Muscle layer of colon (tissue), 2 donors: Measurements from ENCODE around the gene ZNF839.
A peak's percentile ranks its signal among the peaks of the same experiment; 100 is the strongest.

Experiments used
- H3K27ac ChIP-seq: one replicate; pipeline ENCODE4 v1.7.0; 2013; ENCODE audit warnings: low read depth, mild to moderate bottlenecking, low read length, moderate library complexity
- H3K27me3 ChIP-seq, 2 donors: one replicate each; pipeline ENCODE4 v1.7.0; 2013; ENCODE audit warnings: low read length in 2 of 2, mild to moderate bottlenecking in 2 of 2; ENCODE audit not compliant: insufficient read depth in 2 of 2, control insufficient read depth in 1 of 2
- H3K36me3 ChIP-seq: one replicate; pipeline ENCODE4 v1.7.0; 2013; ENCODE audit warnings: mild to moderate bottlenecking, low read length; ENCODE audit not compliant: insufficient read depth
- H3K4me1 ChIP-seq: one replicate; pipeline ENCODE4 v1.7.0; 2013; ENCODE audit warnings: mild to moderate bottlenecking, low read length; ENCODE audit not compliant: insufficient read depth
- H3K4me3 ChIP-seq, 2 donors: one replicate each; pipeline ENCODE4 v1.7.0; 2013; ENCODE audit warnings: low read length in 2 of 2, low read depth in 1 of 2, mild to moderate bottlenecking in 1 of 2, moderate library complexity in 1 of 2
- H3K9ac ChIP-seq: one replicate; pipeline ENCODE4 v1.7.0; 2013; ENCODE audit warnings: low read length
- H3K9me3 ChIP-seq: one replicate; pipeline ENCODE4 v1.7.0; 2013; ENCODE audit warnings: mild to moderate bottlenecking, low read length
- donor health status: abdominal sarcoma.
- donor health status: Adenocarcinoma of cecum.

Gene ZNF839

GRCh38 chr14:102319351-102320032, at the start of gene ZNF839:
ZNF839 (plus strand) TSS chr14:102319746; CDS start chr14:102319766, 20 bp downstream.
- Histone ChIP-seq H3K9ac (peak within 1 kb of the TSS; percentile 94), H3K4me3 (peak within 1 kb of the TSS; percentile 73 to 80), H3K9me3 (no peaks in the 10 kb centered on the region), H3K27ac (peak within 1 kb of the TSS; percentile 87), H3K4me1 (peaks cover 13% of the 10 kb centered on the region), H3K27me3 (no peaks in the 10 kb centered on the region), H3K36me3 (no peaks in the 10 kb centered on the region)

GRCh38 chr14:102272392-102272791, 47.2 kb upstream of the ZNF839 start:
- Histone ChIP-seq H3K27ac (no peak overlapping the region), H3K4me3 (no peak overlapping the region), H3K36me3 (no peaks in the 10 kb centered on the region), H3K4me1 (no peaks in the 10 kb centered on the region), H3K27me3 (no peaks in the 10 kb centered on the region), H3K9me3 (no peaks in the 10 kb centered on the region), H3K9ac (no peak overlapping the region)

- no peaks in the 10 kb centered on the region for H3K9me3 ChIP-seq
- H3K27ac ChIP-seq, result no peak overlapping the region
- peaks cover 10% of the 10 kb centered on the region for H3K4me1 ChIP-seq
- no peaks in the 10 kb centered on the region for H3K27me3 ChIP-seq
- no peak overlapping the region for H3K4me3 ChIP-seq
- H3K9ac ChIP-seq, result no peak overlapping the region
- no peaks in the 10 kb centered on the region for H3K36me3 ChIP-seq
Measured at GRCh38 chr14:102275866-102276265, 43.7 kb upstream of the ZNF839 start.

GRCh38 chr14:102277874-102278630, 41.5 kb upstream of the ZNF839 start:
- no peak overlapping the region for H3K4me3 ChIP-seq

GRCh38 chr14:102278631-102278935, 41.0 kb upstream of the ZNF839 start:
- Histone ChIP-seq H3K9ac (no peak overlapping the region), H3K36me3 (peaks cover 5% of the 10 kb centered on the region), H3K9me3 (no peaks in the 10 kb centered on the region), H3K4me1 (peaks cover 10% of the 10 kb centered on the region), H3K27ac (no peak overlapping the region), H3K27me3 (no peaks in the 10 kb centered on the region), H3K4me3 (no peak overlapping the region)

More at GRCh38 chr14:102277874-102278630, 41.5 kb upstream of the ZNF839 start:
- Histone ChIP-seq H3K9ac (no peak overlapping the region), H3K27ac (no peak overlapping the region), H3K27me3 (no peaks in the 10 kb centered on the region), H3K4me1 (peaks cover 10% of the 10 kb centered on the region), H3K36me3 (peaks cover 5% of the 10 kb centered on the region), H3K9me3 (no peaks in the 10 kb centered on the region)

GRCh38 chr14:102279282-102279681, 40.3 kb upstream of the ZNF839 start:
- no peak overlapping the region for H3K27ac ChIP-seq
- H3K4me3 ChIP-seq, result no peak overlapping the region

GRCh38 chr14:102279688-102280348, 39.7 kb upstream of the ZNF839 start:
- Histone ChIP-seq H3K9me3 (no peaks in the 10 kb centered on the region), H3K4me1 (peaks cover 10% of the 10 kb centered on the region), H3K9ac (no peak overlapping the region), H3K36me3 (peaks cover 5% of the 10 kb centered on the region), H3K27me3 (no peaks in the 10 kb centered on the region), H3K4me3 (no peak overlapping the region), H3K27ac (no peak overlapping the region)

More at GRCh38 chr14:102279282-102279681, 40.3 kb upstream of the ZNF839 start:
- Histone ChIP-seq H3K36me3 (peaks cover 5% of the 10 kb centered on the region), H3K9ac (no peak overlapping the region), H3K27me3 (no peaks in the 10 kb centered on the region), H3K4me1 (peaks cover 10% of the 10 kb centered on the region), H3K9me3 (no peaks in the 10 kb centered on the region)

GRCh38 chr14:102280376-102280962, 39.1 kb upstream of the ZNF839 start:
- H3K9ac ChIP-seq, result no peak overlapping the region
- H3K9me3 ChIP-seq, result no peaks in the 10 kb centered on the region
- H3K36me3 ChIP-seq, result peaks cover 5% of the 10 kb centered on the region
- no peaks in the 10 kb centered on the region for H3K27me3 ChIP-seq
- H3K4me1 ChIP-seq, result peaks cover 10% of the 10 kb centered on the region
- no peak overlapping the region for H3K27ac ChIP-seq
- H3K4me3 ChIP-seq, result no peak overlapping the region

- Histone ChIP-seq H3K4me3 (no peak overlapping the region), H3K9ac (no peak overlapping the region), H3K9me3 (no peaks in the 10 kb centered on the region), H3K27me3 (no peaks in the 10 kb centered on the region), H3K27ac (no peak overlapping the region), H3K4me1 (peaks cover 9% of the 10 kb centered on the region), H3K36me3 (peaks cover 5% of the 10 kb centered on the region)
Measured at GRCh38 chr14:102282751-102283465, 36.6 kb upstream of the ZNF839 start.

- Histone ChIP-seq H3K27me3 (no peaks in the 10 kb centered on the region), H3K4me3 (no peak overlapping the region), H3K9ac (no peak overlapping the region), H3K36me3 (peaks cover 5% of the 10 kb centered on the region), H3K4me1 (peaks cover 1% of the 10 kb centered on the region), H3K9me3 (no peaks in the 10 kb centered on the region), H3K27ac (no peak overlapping the region)
Measured at GRCh38 chr14:102283631-102284129, 35.9 kb upstream of the ZNF839 start.

GRCh38 chr14:102285106-102285505, 34.4 kb upstream of the ZNF839 start:
- no peak overlapping the region for H3K9ac ChIP-seq

More at GRCh38 chr14:102285106-102285505, 34.4 kb upstream of the ZNF839 start:
- no peak overlapping the region for H3K27ac ChIP-seq
- no peaks in the 10 kb centered on the region for H3K4me1 ChIP-seq
- no peak overlapping the region for H3K4me3 ChIP-seq
- peaks cover 5% of the 10 kb centered on the region for H3K36me3 ChIP-seq
- H3K27me3 ChIP-seq, result no peaks in the 10 kb centered on the region
- H3K9me3 ChIP-seq, result no peaks in the 10 kb centered on the region
